Osteoblast (primary cell): ENCODE measurements around the gene CIT. TPM values are rescaled to one million over a fixed set of nuclear protein-coding genes. Genes with fewer than 3 reads are reported as not detected.

Experiments used
- DNase-seq: peaks from one replicate; pipeline ENCODE4 v3.0.0; 2011; ENCODE audit warnings: low spot score, mixed read lengths; ENCODE audit not compliant: insufficient read length; ENCODE audit errors: missing footprints
- H2AFZ ChIP-seq: 2 replicates; pipeline ENCODE4 v1.6.0; 2011; ENCODE audit warnings: mild to moderate bottlenecking, low read length
- H3K27ac ChIP-seq: 2 replicates; pipeline ENCODE4 v1.5.1; 2011; ENCODE audit warnings: mild to moderate bottlenecking, low read depth, low read length, moderate library complexity
- H3K27me3 ChIP-seq: 2 replicates; pipeline ENCODE4 v1.6.0; 2012; ENCODE audit warnings: mild to moderate bottlenecking, control low read depth, inconsistent platforms, low read length, moderate library complexity; ENCODE audit not compliant: insufficient read depth
- H3K36me3 ChIP-seq: 2 replicates; pipeline ENCODE4 v1.5.1; 2011; ENCODE audit warnings: mild to moderate bottlenecking, low read length, control low read depth, moderate library complexity; ENCODE audit not compliant: insufficient read depth
- H3K4me1 ChIP-seq: 2 replicates; pipeline ENCODE4 v1.5.1; 2011; ENCODE audit warnings: mild to moderate bottlenecking, low read length, control low read depth, moderate library complexity; ENCODE audit not compliant: insufficient read depth
- H3K4me2 ChIP-seq: 2 replicates; pipeline ENCODE4 v1.6.0; 2011; ENCODE audit warnings: mild to moderate bottlenecking, low read length; ENCODE audit not compliant: insufficient read depth
- H3K4me3 ChIP-seq: fragments of 200-600 bp; sonication (generic); 3 replicates; pipeline ENCODE4 v1.5.1; 2012; ENCODE audit warnings: mild to moderate bottlenecking, low read length, inconsistent platforms; ENCODE audit not compliant: insufficient read depth
- H3K79me2 ChIP-seq: 2 replicates; pipeline ENCODE4 v1.6.0; 2012; ENCODE audit warnings: mild to moderate bottlenecking, low read length, control low read depth, inconsistent platforms; ENCODE audit not compliant: insufficient read depth
- H3K9me3 ChIP-seq: 2 replicates; pipeline ENCODE4 v1.5.1; 2011; ENCODE audit warnings: low read depth, low read length, control low read depth
- H4K20me1 ChIP-seq: 2 replicates; pipeline ENCODE4 v1.6.0; 2012; ENCODE audit warnings: mild to moderate bottlenecking, low read length, control low read depth; ENCODE audit not compliant: insufficient read depth
- CTCF ChIP-seq: IDR thresholded peaks from 2 replicates; pipeline ENCODE4 v1.5.1; 2011; ENCODE audit warnings: mild to moderate bottlenecking, low read depth, low read length, moderate library complexity; ENCODE audit errors: extremely low read depth
- total RNA-seq: library from RNA; depleted of rRNA; stranded (reverse); fragments of >200 nt; gene quantifications from 2 replicates; pipeline ENCODE4 v1.2.3, GENCODE V29; 2012

The CIT gene
- total RNA-seq, 1 donor, result 10.1 TPM

DNA sequence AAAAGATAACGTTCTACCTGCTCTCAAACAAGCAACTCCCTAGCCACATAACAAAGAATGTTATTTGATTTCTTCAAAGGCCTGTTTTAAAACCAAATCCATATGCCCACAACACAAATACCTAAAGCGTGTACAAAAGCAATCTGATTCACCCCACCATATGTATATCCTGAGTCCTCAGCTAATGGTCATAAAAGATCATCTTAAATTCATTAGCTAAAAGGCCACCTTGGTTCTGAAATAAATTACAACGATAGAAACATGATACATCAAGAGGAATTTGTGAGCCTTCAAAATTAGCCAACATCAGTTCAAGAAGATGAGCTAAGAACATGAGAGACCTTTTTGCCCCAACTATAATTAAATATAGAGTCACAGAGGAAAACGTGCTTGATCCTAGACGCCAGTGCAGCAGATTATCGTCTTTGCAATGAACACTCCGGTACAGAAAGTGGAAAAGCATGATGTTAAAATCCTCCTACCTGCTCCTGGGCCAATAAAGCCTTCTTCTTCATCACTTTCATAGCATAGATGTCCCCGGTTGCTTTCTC, 20.0 kb downstream of the CIT start:
- no peaks in the 10 kb centered on the region for H3K9me3 ChIP-seq
- DNase-seq, result peak; percentile 68
- H3K36me3 ChIP-seq, result peaks cover 9% of the 10 kb centered on the region
- TF ChIP-seq CTCF, result no peak
- H4K20me1 ChIP-seq, result no peaks in the 10 kb centered on the region
- H2AFZ ChIP-seq, result peak overlapping the region; percentile 27
- H3K4me1 ChIP-seq, result no peaks in the 10 kb centered on the region
- no peak overlapping the region for H3K4me3 ChIP-seq
- peaks cover 39% of the 10 kb centered on the region for H3K79me2 ChIP-seq
- no peak overlapping the region for H3K27ac ChIP-seq
- H3K4me2 ChIP-seq, result no peak overlapping the region
- no peaks in the 10 kb centered on the region for H3K27me3 ChIP-seq

- peaks cover 8% of the 10 kb centered on the region for H3K36me3 ChIP-seq
- no peak overlapping the region for H3K4me2 ChIP-seq
- DNase-seq, result no peak
- H4K20me1 ChIP-seq, result no peaks in the 10 kb centered on the region
- H3K4me1 ChIP-seq, result no peaks in the 10 kb centered on the region
- no peak overlapping the region for H3K4me3 ChIP-seq
- H2AFZ ChIP-seq, result no peak overlapping the region
- no peak for TF ChIP-seq CTCF
- no peaks in the 10 kb centered on the region for H3K9me3 ChIP-seq
- H3K27me3 ChIP-seq, result no peaks in the 10 kb centered on the region
- peaks cover 20% of the 10 kb centered on the region for H3K79me2 ChIP-seq
- H3K27ac ChIP-seq, result no peak overlapping the region
Observed at GRCh38 chr12:119850330-119850729, 26.8 kb downstream of the CIT start.

GRCh38 chr12:119843100-119843499, 34.0 kb downstream of the CIT start:
- no peak overlapping the region for H3K4me3 ChIP-seq
- no peak for DNase-seq
- H2AFZ ChIP-seq, result no peak overlapping the region
- no peak for TF ChIP-seq CTCF
- H3K4me2 ChIP-seq, result no peak overlapping the region
- no peak overlapping the region for H3K27ac ChIP-seq
- H4K20me1 ChIP-seq, result no peaks in the 10 kb centered on the region
- H3K36me3 ChIP-seq, result no peaks in the 10 kb centered on the region
- no peaks in the 10 kb centered on the region for H3K4me1 ChIP-seq
- no peaks in the 10 kb centered on the region for H3K27me3 ChIP-seq
- peaks cover 20% of the 10 kb centered on the region for H3K79me2 ChIP-seq
- no peaks in the 10 kb centered on the region for H3K9me3 ChIP-seq

GRCh38 chr12:119842380-119842779, 34.7 kb downstream of the CIT start:
- Histone ChIP-seq H2AFZ (no peak overlapping the region), H3K4me1 (no peaks in the 10 kb centered on the region), H3K4me3 (no peak overlapping the region), H4K20me1 (no peaks in the 10 kb centered on the region), H3K79me2 (peaks cover 22% of the 10 kb centered on the region), H3K27ac (no peak overlapping the region), H3K27me3 (no peaks in the 10 kb centered on the region), H3K4me2 (no peak overlapping the region), H3K36me3 (no peaks in the 10 kb centered on the region), H3K9me3 (no peaks in the 10 kb centered on the region)
- peak; percentile 62 for DNase-seq
- TF ChIP-seq CTCF, result no peak
